GM12878 (cell line): ENCODE measurements around the gene HIC1. TPM values are rescaled to one million over a fixed set of nuclear protein-coding genes. Genes with fewer than 3 reads are reported as not detected.

ENCODE experiments used
- ATF7 ChIP-seq: fragments of 450-650 bp; IDR thresholded peaks from 2 replicates; pipeline ENCODE4 v1.6.1; 2016; ENCODE audit warnings: low read depth, mild to moderate bottlenecking
- EP300 ChIP-seq, 2 experiments: fragments of 150-350 bp in 1 of 2; IDR thresholded peaks; 2 replicates each; pipeline ENCODE4 v1.6.1; 2011 to 2012; ENCODE audit warnings: low read depth in 2 of 2, low read length in 2 of 2, borderline replicate concordance in 1 of 2, improper control_type of control experiment in 1 of 2, inconsistent platforms in 1 of 2; ENCODE audit not compliant: control insufficient read depth in 1 of 2
- ETV6 ChIP-seq, 2 experiments: fragments of 450-650 bp in 1 of 2; IDR thresholded peaks in 1 of 2; conservative IDR thresholded peaks in 1 of 2; 2 replicates each; pipeline ENCODE4 v1.6.1; 2014; ENCODE audit warnings: antibody characterized with exemption in 1 of 2, borderline replicate concordance in 1 of 2, low read depth in 1 of 2, mild to moderate bottlenecking in 1 of 2, moderate library complexity in 1 of 2
- KDM1A ChIP-seq: fragments of 200-600 bp; sonication (generic); IDR thresholded peaks from 2 replicates; pipeline ENCODE4 v1.6.1; 2016; ENCODE audit warnings: borderline replicate concordance
- LARP7 ChIP-seq: fragments of 450-650 bp; IDR thresholded peaks from 2 replicates; pipeline ENCODE4 v1.6.1; 2017; ENCODE audit warnings: mild to moderate bottlenecking
- MEF2B ChIP-seq: fragments of 450-650 bp; IDR thresholded peaks from 2 replicates; pipeline ENCODE4 v1.6.1; 2018; ENCODE audit warnings: mild to moderate bottlenecking, moderate library complexity; ENCODE audit not compliant: partially characterized antibody, poor library complexity, severe bottlenecking
- MYB ChIP-seq: fragments of 150-350 bp; IDR thresholded peaks from 2 replicates; pipeline ENCODE4 v1.6.1; 2014; ENCODE audit warnings: mild to moderate bottlenecking, low read depth, low read length, borderline replicate concordance
- PAX5 ChIP-seq: IDR thresholded peaks from 2 replicates; pipeline ENCODE4 v1.6.1; 2011; ENCODE audit warnings: low read depth, low read length, borderline replicate concordance
- PML ChIP-seq: IDR thresholded peaks from 2 replicates; pipeline ENCODE4 v1.6.1; 2012; ENCODE audit warnings: low read length, inconsistent platforms
- SIN3A ChIP-seq: IDR thresholded peaks from 2 replicates; pipeline ENCODE4 v1.6.1; 2012; ENCODE audit warnings: low read depth, low read length, improper control_type of control experiment
- SREBF2 ChIP-seq: IDR thresholded peaks from 2 replicates; pipeline ENCODE4 v1.6.1; 2012; ENCODE audit warnings: mild to moderate bottlenecking, low read length
- SUZ12 ChIP-seq: fragments of 200-600 bp; sonication (generic); IDR thresholded peaks from one replicate; pipeline ENCODE4 v1.6.1; 2018; ENCODE audit warnings: antibody characterized with exemption, mild to moderate bottlenecking; ENCODE audit not compliant: unreplicated experiment
- polyA plus RNA-seq, 11 experiments: library from polyadenylated mRNA; depleted of rRNA in 4 of 11; unstranded in 6 of 11; stranded (reverse) in 5 of 11; fragments of >200 nt; fragmentation: Nextera tagmentation in 4 of 11; fragmentation: Illumina TruSeq in 1 of 11; extraction: Ambion mirVana in 4 of 11; extraction: Trizol in 1 of 11; gene quantifications; 1 replicate in 1 of 11; 2 replicates in 10 of 11; pipeline versions ENCODE4 v1.2.1 to v1.2.3, GENCODE V29; 2011 to 2016; ENCODE audit warnings: inconsistent platforms in 2 of 11, missing spikeins in 2 of 11, low read depth in 1 of 11
- total RNA-seq, 4 experiments: library from RNA; depleted of rRNA in 3 of 4; stranded (reverse); fragments of >200 nt in 3 of 4; fragmentation: Illumina TruSeq in 1 of 4; extraction: Trizol in 1 of 4; gene quantifications; 2 replicates each; pipeline versions ENCODE4 v1.2.1 to v1.2.3, GENCODE V29; 2013 to 2021
- TF ChIP-seq, protein P1 (sequence below): fragments of 450-650 bp; IDR thresholded peaks from 2 replicates; pipeline ENCODE4 v1.6.1; 2017; ENCODE audit warnings: borderline replicate concordance
- TF ChIP-seq, protein P2 (sequence below): IDR thresholded peaks from 2 replicates; pipeline ENCODE4 v1.6.1; 2011; ENCODE audit warnings: low read depth, low read length, improper control_type of control experiment, borderline replicate concordance
- TF ChIP-seq, protein P3 (sequence below): fragments of 450-650 bp; formaldehyde crosslinking; IDR thresholded peaks from 2 replicates; pipeline ENCODE4 v1.4.0; 2020; ENCODE audit warnings: mild to moderate bottlenecking, moderate library complexity
- TF ChIP-seq, protein P4 (sequence below): fragments of 450-650 bp; formaldehyde crosslinking; IDR thresholded peaks from 2 replicates; pipeline ENCODE4 v1.4.0; 2022; ENCODE audit warnings: mild to moderate bottlenecking, moderate library complexity
- TF ChIP-seq, protein P5 (sequence below): fragments of 450-650 bp; IDR thresholded peaks from 2 replicates; pipeline ENCODE4 v1.6.1; 2017; ENCODE audit warnings: low read depth, mild to moderate bottlenecking, moderate library complexity

The HIC1 gene
- total and polyA plus RNA-seq, 10 of the 15 experiments (the other 5 are each of a cell fraction or from before 2014, with no cell fraction given): 0.11 to 61.1 (median 4.9) TPM

DNA sequence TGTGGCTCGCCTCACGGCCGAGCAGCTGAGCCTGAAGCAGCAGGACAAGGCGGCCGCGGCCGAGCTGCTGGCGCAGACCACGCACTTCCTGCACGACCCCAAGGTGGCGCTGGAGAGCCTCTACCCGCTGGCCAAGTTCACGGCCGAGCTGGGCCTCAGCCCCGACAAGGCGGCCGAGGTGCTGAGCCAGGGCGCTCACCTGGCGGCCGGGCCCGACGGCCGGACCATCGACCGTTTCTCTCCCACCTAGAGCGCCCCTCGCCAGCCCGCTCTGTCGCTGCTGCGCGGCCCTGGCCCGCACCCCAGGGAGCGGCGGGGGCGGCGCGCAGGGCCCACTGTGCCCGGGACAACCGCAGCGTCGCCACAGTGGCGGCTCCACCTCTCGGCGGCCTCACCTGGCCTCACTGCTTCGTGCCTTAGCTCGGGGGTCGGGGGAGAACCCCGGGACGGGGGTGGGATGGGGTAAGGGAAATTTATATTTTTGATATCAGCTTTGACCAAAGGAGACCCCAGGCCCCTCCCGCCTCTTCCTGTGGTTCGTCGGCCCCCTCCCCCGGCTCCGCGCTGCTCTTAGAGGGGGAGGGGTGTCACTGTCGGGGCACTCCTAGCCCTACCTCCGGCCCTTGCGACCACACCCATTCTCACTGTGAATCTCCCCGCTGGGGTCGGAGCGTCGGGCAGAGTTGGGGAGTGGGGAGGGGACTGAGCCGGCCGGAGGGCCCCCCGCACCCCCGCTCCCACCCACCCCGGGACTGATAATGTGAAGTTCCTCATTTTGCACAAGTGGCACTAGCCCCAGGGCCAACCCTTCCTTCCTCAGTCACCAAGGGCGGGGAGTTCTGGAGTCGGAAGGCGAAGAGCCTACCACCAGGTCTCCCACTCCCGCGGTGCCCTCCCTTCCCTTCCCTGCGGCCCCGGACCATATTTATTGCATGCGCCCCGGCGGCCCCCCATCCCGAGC, 4.0 kb downstream of the HIC1 start (continued):
- no peak for TF ChIP-seq MYB
- TF ChIP-seq, protein P1, sequence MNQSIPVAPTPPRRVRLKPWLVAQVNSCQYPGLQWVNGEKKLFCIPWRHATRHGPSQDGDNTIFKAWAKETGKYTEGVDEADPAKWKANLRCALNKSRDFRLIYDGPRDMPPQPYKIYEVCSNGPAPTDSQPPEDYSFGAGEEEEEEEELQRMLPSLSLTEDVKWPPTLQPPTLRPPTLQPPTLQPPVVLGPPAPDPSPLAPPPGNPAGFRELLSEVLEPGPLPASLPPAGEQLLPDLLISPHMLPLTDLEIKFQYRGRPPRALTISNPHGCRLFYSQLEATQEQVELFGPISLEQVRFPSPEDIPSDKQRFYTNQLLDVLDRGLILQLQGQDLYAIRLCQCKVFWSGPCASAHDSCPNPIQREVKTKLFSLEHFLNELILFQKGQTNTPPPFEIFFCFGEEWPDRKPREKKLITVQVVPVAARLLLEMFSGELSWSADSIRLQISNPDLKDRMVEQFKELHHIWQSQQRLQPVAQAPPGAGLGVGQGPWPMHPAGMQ: no peak
- no peak for TF ChIP-seq SUZ12
- TF ChIP-seq, protein P2, sequence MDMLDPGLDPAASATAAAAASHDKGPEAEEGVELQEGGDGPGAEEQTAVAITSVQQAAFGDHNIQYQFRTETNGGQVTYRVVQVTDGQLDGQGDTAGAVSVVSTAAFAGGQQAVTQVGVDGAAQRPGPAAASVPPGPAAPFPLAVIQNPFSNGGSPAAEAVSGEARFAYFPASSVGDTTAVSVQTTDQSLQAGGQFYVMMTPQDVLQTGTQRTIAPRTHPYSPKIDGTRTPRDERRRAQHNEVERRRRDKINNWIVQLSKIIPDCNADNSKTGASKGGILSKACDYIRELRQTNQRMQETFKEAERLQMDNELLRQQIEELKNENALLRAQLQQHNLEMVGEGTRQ: no peak
- TF ChIP-seq EP300 (IDR thresholded peaks at IDR 0.05; ENCODE audit: borderline replicate concordance in 1 of 2, control insufficient read depth in 1 of 2, low read depth in 2 of 2, low read length in 2 of 2): no peak
- no peak for TF ChIP-seq PAX5
- TF ChIP-seq ETV6 (conservative IDR thresholded peaks at IDR 0.05 in 1 of 2, IDR thresholded peaks at IDR 0.05 in 1 of 2; ENCODE audit: borderline replicate concordance in 1 of 2, low read depth in 1 of 2): no peak
- peak; percentile 45 for TF ChIP-seq MEF2B
- TF ChIP-seq, protein P3, sequence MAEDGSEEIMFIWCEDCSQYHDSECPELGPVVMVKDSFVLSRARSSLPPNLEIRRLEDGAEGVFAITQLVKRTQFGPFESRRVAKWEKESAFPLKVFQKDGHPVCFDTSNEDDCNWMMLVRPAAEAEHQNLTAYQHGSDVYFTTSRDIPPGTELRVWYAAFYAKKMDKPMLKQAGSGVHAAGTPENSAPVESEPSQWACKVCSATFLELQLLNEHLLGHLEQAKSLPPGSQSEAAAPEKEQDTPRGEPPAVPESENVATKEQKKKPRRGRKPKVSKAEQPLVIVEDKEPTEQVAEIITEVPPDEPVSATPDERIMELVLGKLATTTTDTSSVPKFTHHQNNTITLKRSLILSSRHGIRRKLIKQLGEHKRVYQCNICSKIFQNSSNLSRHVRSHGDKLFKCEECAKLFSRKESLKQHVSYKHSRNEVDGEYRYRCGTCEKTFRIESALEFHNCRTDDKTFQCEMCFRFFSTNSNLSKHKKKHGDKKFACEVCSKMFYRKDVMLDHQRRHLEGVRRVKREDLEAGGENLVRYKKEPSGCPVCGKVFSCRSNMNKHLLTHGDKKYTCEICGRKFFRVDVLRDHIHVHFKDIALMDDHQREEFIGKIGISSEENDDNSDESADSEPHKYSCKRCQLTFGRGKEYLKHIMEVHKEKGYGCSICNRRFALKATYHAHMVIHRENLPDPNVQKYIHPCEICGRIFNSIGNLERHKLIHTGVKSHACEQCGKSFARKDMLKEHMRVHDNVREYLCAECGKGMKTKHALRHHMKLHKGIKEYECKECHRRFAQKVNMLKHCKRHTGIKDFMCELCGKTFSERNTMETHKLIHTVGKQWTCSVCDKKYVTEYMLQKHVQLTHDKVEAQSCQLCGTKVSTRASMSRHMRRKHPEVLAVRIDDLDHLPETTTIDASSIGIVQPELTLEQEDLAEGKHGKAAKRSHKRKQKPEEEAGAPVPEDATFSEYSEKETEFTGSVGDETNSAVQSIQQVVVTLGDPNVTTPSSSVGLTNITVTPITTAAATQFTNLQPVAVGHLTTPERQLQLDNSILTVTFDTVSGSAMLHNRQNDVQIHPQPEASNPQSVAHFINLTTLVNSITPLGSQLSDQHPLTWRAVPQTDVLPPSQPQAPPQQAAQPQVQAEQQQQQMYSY (CRISPR knock-in tag): no peak
- TF ChIP-seq SREBF2: no peak
- no peak for TF ChIP-seq ATF7
- no peak for TF ChIP-seq PML
- TF ChIP-seq SIN3A: peak; percentile 28; the same call in 1 of the 2 replicates
- peak; percentile 83 for TF ChIP-seq LARP7
- TF ChIP-seq, protein P4, sequence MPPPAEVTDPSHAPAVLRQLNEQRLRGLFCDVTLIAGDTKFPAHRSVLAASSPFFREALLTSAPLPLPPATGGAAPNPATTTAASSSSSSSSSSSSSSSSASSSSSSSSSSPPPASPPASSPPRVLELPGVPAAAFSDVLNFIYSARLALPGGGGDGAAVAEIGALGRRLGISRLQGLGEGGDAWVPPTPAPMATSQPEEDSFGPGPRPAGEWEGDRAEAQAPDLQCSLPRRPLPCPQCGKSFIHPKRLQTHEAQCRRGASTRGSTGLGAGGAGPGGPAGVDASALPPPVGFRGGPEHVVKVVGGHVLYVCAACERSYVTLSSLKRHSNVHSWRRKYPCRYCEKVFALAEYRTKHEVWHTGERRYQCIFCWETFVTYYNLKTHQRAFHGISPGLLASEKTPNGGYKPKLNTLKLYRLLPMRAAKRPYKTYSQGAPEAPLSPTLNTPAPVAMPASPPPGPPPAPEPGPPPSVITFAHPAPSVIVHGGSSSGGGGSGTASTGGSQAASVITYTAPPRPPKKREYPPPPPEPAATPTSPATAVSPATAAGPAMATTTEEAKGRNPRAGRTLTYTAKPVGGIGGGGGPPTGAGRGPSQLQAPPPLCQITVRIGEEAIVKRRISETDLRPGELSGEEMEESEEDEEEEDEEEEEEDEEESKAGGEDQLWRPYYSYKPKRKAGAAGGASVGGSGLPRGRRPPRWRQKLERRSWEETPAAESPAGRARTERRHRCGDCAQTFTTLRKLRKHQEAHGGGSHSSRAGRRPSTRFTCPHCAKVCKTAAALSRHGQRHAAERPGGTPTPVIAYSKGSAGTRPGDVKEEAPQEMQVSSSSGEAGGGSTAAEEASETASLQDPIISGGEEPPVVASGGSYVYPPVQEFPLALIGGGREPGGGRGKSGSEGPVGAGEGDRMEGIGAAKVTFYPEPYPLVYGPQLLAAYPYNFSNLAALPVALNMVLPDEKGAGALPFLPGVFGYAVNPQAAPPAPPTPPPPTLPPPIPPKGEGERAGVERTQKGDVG (CRISPR knock-in tag): no peak
- no peak for TF ChIP-seq KDM1A
- TF ChIP-seq, protein P5, sequence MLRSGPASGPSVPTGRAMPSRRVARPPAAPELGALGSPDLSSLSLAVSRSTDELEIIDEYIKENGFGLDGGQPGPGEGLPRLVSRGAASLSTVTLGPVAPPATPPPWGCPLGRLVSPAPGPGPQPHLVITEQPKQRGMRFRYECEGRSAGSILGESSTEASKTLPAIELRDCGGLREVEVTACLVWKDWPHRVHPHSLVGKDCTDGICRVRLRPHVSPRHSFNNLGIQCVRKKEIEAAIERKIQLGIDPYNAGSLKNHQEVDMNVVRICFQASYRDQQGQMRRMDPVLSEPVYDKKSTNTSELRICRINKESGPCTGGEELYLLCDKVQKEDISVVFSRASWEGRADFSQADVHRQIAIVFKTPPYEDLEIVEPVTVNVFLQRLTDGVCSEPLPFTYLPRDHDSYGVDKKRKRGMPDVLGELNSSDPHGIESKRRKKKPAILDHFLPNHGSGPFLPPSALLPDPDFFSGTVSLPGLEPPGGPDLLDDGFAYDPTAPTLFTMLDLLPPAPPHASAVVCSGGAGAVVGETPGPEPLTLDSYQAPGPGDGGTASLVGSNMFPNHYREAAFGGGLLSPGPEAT: no peak
